PC-3 (cell line): Measurements from ENCODE around the gene OPHN1. TPM values are rescaled to one million over a fixed set of nuclear protein-coding genes. Genes with fewer than 3 reads are reported as not detected.
"Not testable (repeated sequence)": the region's sequence is repeated elsewhere in the genome, so short reads cannot be mapped to it uniquely, and the experiment has no call there.

ENCODE experiments used
- ATAC-seq: fragments of 200-7000 bp; cut with Tn5 transposase; 2 replicates; pipeline ENCODE4 v1.9.1; 2020; ENCODE audit warnings: mild to moderate bottlenecking, moderate library complexity
- BruUV-seq: library from RNA; stranded (reverse); fragments of 400-500 nt; replicated peaks from 2 replicates; lab custom pipeline; 2021; lab: Mats Ljungman, UMichigan
- CTCF ChIA-PET: fragments of 300-600 bp; sonication (Branson Sonifier 250); formaldehyde crosslinking; loops from one replicate; lab custom pipeline; 2022; ENCODE audit warnings: antibody characterized with exemption; lab: Charles Lee
- POLR2A ChIA-PET: fragments of 300-600 bp; sonication (Branson Sonifier 250); formaldehyde crosslinking; loops from one replicate; lab custom pipeline; 2022; ENCODE audit warnings: antibody characterized with exemption; ENCODE audit not compliant: unreplicated experiment; lab: Charles Lee
- DNase-seq: peaks from one replicate; pipeline ENCODE4 v3.0.0-alpha.2; 2015
- H2AFZ ChIP-seq: fragments of 300-600 bp; sonication (generic); 2 replicates; pipeline ENCODE4 v1.6.0; 2016; ENCODE audit warnings: antibody characterized with exemption, low read length
- H3F3A ChIP-seq: fragments of 300-600 bp; sonication (generic); one replicate; pipeline ENCODE4 v1.6.0; 2017; ENCODE audit warnings: antibody characterized with exemption, low read length, control low read depth, mild to moderate bottlenecking; ENCODE audit not compliant: unreplicated experiment
- H3K27ac ChIP-seq: fragments of 300-600 bp; sonication (generic); 2 replicates; pipeline ENCODE4 v1.5.1; 2016; ENCODE audit warnings: mild to moderate bottlenecking, low read length
- H3K27me3 ChIP-seq: fragments of 300-600 bp; sonication (generic); 2 replicates; pipeline ENCODE4 v1.6.1; 2016; ENCODE audit warnings: low read length, mixed read lengths
- H3K36me3 ChIP-seq: fragments of 300-600 bp; sonication (generic); 2 replicates; pipeline ENCODE4 v1.6.1; 2016; ENCODE audit warnings: low read depth, mixed run types, low read length, mixed read lengths
- H3K4me1 ChIP-seq: fragments of 300-600 bp; sonication (generic); 2 replicates; pipeline ENCODE4 v1.5.1; 2016; ENCODE audit warnings: low read length; ENCODE audit not compliant: insufficient read depth
- H3K4me2 ChIP-seq: fragments of 300-600 bp; sonication (generic); 2 replicates; pipeline ENCODE4 v1.6.0; 2016; ENCODE audit warnings: low read length
- H3K4me3 ChIP-seq: fragments of 300-600 bp; sonication (generic); 2 replicates; pipeline ENCODE4 v1.5.1; 2016; ENCODE audit warnings: mild to moderate bottlenecking, low read length, mixed read lengths
- H3K79me2 ChIP-seq: fragments of 300-600 bp; sonication (generic); 2 replicates; pipeline ENCODE4 v1.6.1; 2017; ENCODE audit warnings: low read length, mixed read lengths
- H3K9ac ChIP-seq: fragments of 300-600 bp; sonication (generic); 2 replicates; pipeline ENCODE4 v1.6.0; 2016; ENCODE audit warnings: mild to moderate bottlenecking, low read length
- H3K9me2 ChIP-seq: fragments of 300-600 bp; sonication (generic); replicated peaks from 2 replicates; pipeline ENCODE4 v1.6.1; 2016; ENCODE audit warnings: mixed run types, low read length, mixed read lengths
- H3K9me3 ChIP-seq: fragments of 300-600 bp; sonication (generic); 2 replicates; pipeline ENCODE4 v1.6.1; 2016; ENCODE audit warnings: low read length, mixed read lengths
- H4K20me1 ChIP-seq: fragments of 300-600 bp; sonication (generic); 2 replicates; pipeline ENCODE4 v1.6.1; 2016; ENCODE audit warnings: low read length, mixed read lengths
- EZH2 ChIP-seq: fragments of 300-600 bp; sonication (generic); IDR thresholded peaks from one replicate; pipeline ENCODE4 v1.6.1; 2017; ENCODE audit warnings: antibody characterized with exemption, mild to moderate bottlenecking, low read length; ENCODE audit not compliant: unreplicated experiment
- EZH2phosphoT487 ChIP-seq: fragments of 300-600 bp; sonication (generic); IDR thresholded peaks from 2 replicates; pipeline ENCODE4 v1.6.1; 2018; ENCODE audit warnings: mild to moderate bottlenecking, antibody characterized with exemption, low read length, borderline replicate concordance
- intact Hi-C: fragments of 100-400 bp; cut with micrococcal nuclease; formaldehyde crosslinking; loops from 2 replicates; pipeline ENCODE4 v1.9.0; 2023
- total RNA-seq: library from RNA; depleted of rRNA; stranded (reverse); fragments of >200 nt; gene quantifications from 2 replicates; pipeline ENCODE4 v1.2.3, GENCODE V29; 2014
- TF ChIP-seq, protein P1 (sequence below): fragments of 300-600 bp; sonication (generic); conservative IDR thresholded peaks from 2 replicates; pipeline ENCODE4 v1.5.1; 2017; ENCODE audit warnings: antibody characterized with exemption, low read depth, mild to moderate bottlenecking, low read length

OPHN1 gene
- total RNA-seq, 1 experiment from 2014 or later: 6.0 TPM

DNA sequence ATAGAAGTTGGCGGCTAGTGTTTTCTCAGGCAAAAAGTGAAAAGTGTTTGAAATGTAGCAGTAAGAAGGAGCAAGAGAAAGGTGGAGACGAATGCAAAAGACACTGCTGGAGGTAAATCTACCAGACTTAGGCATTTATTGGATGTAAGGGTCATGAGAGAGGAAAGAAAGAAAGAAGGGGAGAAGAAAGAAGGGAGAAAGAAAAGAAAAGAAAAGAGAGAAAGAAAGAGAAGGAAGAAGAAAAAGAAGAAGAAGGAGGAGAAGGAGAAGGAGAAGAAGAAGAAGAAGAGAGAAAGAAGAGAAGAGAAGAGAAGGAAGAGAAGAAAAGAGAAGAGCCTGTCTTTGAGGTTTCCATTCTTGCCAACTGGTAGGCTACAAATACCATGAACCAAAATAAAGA is 31.2 kb downstream of the OPHN1 start:
- TF ChIP-seq EZH2phosphoT487: no peak
- TF ChIP-seq, protein P1, sequence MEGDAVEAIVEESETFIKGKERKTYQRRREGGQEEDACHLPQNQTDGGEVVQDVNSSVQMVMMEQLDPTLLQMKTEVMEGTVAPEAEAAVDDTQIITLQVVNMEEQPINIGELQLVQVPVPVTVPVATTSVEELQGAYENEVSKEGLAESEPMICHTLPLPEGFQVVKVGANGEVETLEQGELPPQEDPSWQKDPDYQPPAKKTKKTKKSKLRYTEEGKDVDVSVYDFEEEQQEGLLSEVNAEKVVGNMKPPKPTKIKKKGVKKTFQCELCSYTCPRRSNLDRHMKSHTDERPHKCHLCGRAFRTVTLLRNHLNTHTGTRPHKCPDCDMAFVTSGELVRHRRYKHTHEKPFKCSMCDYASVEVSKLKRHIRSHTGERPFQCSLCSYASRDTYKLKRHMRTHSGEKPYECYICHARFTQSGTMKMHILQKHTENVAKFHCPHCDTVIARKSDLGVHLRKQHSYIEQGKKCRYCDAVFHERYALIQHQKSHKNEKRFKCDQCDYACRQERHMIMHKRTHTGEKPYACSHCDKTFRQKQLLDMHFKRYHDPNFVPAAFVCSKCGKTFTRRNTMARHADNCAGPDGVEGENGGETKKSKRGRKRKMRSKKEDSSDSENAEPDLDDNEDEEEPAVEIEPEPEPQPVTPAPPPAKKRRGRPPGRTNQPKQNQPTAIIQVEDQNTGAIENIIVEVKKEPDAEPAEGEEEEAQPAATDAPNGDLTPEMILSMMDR: no peak
- TF ChIP-seq EZH2: no peak
- intact Hi-C loops: no loop called here
- Histone ChIP-seq H3K4me1 (no peaks in the 10 kb centered on the region), H3K27ac (no peak overlapping the region), H3K36me3 (no peaks in the 10 kb centered on the region), H3K9me3 (no peaks in the 10 kb centered on the region), H3K9ac (no peak overlapping the region), H3K27me3 (no peaks in the 10 kb centered on the region), H3K4me3 (no peak overlapping the region), H3K9me2 (no peaks in the 10 kb centered on the region), H4K20me1 (no peaks in the 10 kb centered on the region), H2AFZ (no peak overlapping the region), H3K79me2 (no peaks in the 10 kb centered on the region), H3K4me2 (no peak overlapping the region), H3F3A (no peaks in the 10 kb centered on the region)
- no TSS peak for BruUV-seq
- DNase-seq (no peak), ATAC-seq (no peak)
- ChIA-PET POLR2A (no interaction called here), CTCF (no interaction called here)

GRCh38 chrX:68398291-68398690 is 35.0 kb downstream of the OPHN1 start:
- Histone ChIP-seq H3K79me2 (no peaks in the 10 kb centered on the region), H3K4me3 (no peak overlapping the region), H3K4me2 (no peak overlapping the region), H3K9ac (no peak overlapping the region), H2AFZ (no peak overlapping the region), H3K9me3 (no peaks in the 10 kb centered on the region), H3K9me2 (no peaks in the 10 kb centered on the region), H3F3A (no peaks in the 10 kb centered on the region), H4K20me1 (no peaks in the 10 kb centered on the region), H3K4me1 (no peaks in the 10 kb centered on the region), H3K27me3 (no peaks in the 10 kb centered on the region), H3K27ac (no peak overlapping the region), H3K36me3 (no peaks in the 10 kb centered on the region)
- no TSS peak for BruUV-seq
- ChIA-PET POLR2A (no interaction called here), CTCF (no interaction called here)
- intact Hi-C loops: no loop called here
- DNase-seq (no peak), ATAC-seq (no peak)
- TF ChIP-seq EZH2phosphoT487 (no peak), EZH2 (no peak)
- TF ChIP-seq, protein P1: no peak

DNA sequence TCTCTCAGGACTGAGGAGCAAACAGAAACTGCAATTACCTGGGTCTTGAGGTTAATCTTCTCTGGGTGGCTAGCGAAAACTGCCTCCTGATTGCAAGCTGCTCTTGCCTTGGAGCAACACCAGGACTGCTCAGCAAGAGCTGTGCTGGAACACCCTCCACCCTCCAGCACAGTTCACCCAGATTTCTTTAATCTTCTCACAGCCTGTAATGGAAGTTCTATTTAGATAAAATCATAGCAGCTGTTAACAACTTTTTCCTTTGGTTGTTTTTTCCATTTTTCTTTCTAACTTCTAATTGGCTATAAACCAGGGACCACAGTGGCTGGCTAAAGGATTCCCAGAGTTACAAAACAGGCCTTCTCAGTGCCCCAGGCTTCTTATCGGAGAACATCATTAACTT is 36.3 kb downstream of the OPHN1 start:
- no peak overlapping the region for H2AFZ ChIP-seq
- no peaks in the 10 kb centered on the region for H3K36me3 ChIP-seq
- no peak overlapping the region for H3K4me2 ChIP-seq
- no peaks in the 10 kb centered on the region for H3K79me2 ChIP-seq
- no peaks in the 10 kb centered on the region for H3K27me3 ChIP-seq
- DNase-seq (no peak), ATAC-seq (no peak)
- H3K9ac ChIP-seq: no peak overlapping the region
- CTCF ChIA-PET: no interaction called here
- BruUV-seq: no TSS peak
- POLR2A ChIA-PET: no interaction called here
- no peak overlapping the region for H3K27ac ChIP-seq
- H3K4me1 ChIP-seq: no peaks in the 10 kb centered on the region
- no peaks in the 10 kb centered on the region for H3K9me2 ChIP-seq
- H3K9me3 ChIP-seq: no peaks in the 10 kb centered on the region
- H3K4me3 ChIP-seq: no peak overlapping the region
- TF ChIP-seq EZH2phosphoT487 (no peak), EZH2 (no peak)
- TF ChIP-seq, protein P1: no peak
- intact Hi-C loops: no loop called here
- H4K20me1 ChIP-seq: no peaks in the 10 kb centered on the region
- H3F3A ChIP-seq: no peaks in the 10 kb centered on the region

GRCh38 chrX:68389419-68389960 is 43.8 kb downstream of the OPHN1 start:
- H3K9me3 ChIP-seq, H3K9me2 ChIP-seq, H2AFZ ChIP-seq, POLR2A ChIA-PET, H3K27ac ChIP-seq, BruUV-seq, H4K20me1 ChIP-seq, H3K9ac ChIP-seq, H3F3A ChIP-seq, H3K4me3 ChIP-seq, CTCF ChIA-PET, H3K4me1 ChIP-seq, H3K27me3 ChIP-seq, DNase-seq, ATAC-seq, intact Hi-C loops, H3K36me3 ChIP-seq, H3K79me2 ChIP-seq, H3K4me2 ChIP-seq: not testable (repeated sequence)
